ENCODE data around the gene SSH2.

The SSH2 gene

DNA sequence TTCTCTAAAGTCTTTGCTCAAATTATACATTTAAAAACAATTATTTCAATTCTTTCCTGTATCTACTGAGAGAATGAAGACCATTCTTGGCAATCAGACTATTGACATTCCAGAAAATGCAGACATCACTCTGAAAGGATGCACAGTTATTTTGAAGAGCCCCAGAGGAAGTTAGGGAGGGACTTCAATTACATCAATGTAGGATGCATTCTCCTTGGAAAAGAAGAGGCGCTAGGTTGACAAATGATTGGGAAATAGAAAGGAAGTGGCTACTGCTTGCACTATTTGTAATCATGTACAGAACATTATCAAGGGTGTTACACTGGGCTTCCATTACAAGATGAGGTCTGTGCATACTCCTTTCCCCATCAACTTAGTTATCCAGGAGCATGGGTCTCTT is 74.3 kb downstream of the SSH2 start:
- no peak overlapping the region for H3K4me3 ChIP-seq (ENCODE audit: low read depth, low read length)
- TF ChIP-seq, protein P1, sequence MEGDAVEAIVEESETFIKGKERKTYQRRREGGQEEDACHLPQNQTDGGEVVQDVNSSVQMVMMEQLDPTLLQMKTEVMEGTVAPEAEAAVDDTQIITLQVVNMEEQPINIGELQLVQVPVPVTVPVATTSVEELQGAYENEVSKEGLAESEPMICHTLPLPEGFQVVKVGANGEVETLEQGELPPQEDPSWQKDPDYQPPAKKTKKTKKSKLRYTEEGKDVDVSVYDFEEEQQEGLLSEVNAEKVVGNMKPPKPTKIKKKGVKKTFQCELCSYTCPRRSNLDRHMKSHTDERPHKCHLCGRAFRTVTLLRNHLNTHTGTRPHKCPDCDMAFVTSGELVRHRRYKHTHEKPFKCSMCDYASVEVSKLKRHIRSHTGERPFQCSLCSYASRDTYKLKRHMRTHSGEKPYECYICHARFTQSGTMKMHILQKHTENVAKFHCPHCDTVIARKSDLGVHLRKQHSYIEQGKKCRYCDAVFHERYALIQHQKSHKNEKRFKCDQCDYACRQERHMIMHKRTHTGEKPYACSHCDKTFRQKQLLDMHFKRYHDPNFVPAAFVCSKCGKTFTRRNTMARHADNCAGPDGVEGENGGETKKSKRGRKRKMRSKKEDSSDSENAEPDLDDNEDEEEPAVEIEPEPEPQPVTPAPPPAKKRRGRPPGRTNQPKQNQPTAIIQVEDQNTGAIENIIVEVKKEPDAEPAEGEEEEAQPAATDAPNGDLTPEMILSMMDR (IDR thresholded peaks at IDR 0.05; ENCODE audit: low read depth, low read length), result no peak
- no peak overlapping the region for H3K27ac ChIP-seq
- no peaks in the 10 kb centered on the region for H3K36me3 ChIP-seq
- DNase-seq, result no peak
- H3K9me3 ChIP-seq (ENCODE audit: severe bottlenecking), result no peaks in the 10 kb centered on the region
- no peaks in the 10 kb centered on the region for H3K27me3 ChIP-seq (ENCODE audit: insufficient read depth, low read depth, severe bottlenecking)

DNA sequence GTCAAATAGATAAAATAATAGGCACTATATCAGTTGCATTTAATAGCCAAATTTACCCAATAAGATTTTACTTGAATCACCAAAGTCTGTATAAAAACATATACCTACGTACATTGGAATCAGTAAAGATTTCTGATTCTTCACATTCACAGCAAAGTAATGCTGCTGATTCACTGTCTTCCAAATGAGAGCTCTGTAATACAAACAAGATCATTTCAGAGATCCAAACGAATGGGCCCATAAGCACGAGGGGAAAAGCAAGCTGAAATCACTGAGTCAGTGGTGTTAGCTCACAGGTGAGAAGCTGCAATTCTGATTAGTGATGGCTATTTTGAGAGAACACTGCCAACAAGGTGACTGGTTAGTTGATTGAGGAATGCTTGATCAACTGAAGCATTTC is 81.3 kb downstream of the SSH2 start:
- Histone ChIP-seq H3K9me3 (ENCODE audit: severe bottlenecking) (no peaks in the 10 kb centered on the region), H3K4me3 (ENCODE audit: low read depth, low read length) (no peak overlapping the region), H3K27me3 (ENCODE audit: insufficient read depth, low read depth, severe bottlenecking) (no peaks in the 10 kb centered on the region), H3K27ac (no peak overlapping the region), H3K36me3 (peaks cover 3% of the 10 kb centered on the region; the same call in 1 of the 2 replicates)
- no peak for DNase-seq
- TF ChIP-seq, protein P1 (IDR thresholded peaks at IDR 0.05; ENCODE audit: low read depth, low read length), result no peak

DNA sequence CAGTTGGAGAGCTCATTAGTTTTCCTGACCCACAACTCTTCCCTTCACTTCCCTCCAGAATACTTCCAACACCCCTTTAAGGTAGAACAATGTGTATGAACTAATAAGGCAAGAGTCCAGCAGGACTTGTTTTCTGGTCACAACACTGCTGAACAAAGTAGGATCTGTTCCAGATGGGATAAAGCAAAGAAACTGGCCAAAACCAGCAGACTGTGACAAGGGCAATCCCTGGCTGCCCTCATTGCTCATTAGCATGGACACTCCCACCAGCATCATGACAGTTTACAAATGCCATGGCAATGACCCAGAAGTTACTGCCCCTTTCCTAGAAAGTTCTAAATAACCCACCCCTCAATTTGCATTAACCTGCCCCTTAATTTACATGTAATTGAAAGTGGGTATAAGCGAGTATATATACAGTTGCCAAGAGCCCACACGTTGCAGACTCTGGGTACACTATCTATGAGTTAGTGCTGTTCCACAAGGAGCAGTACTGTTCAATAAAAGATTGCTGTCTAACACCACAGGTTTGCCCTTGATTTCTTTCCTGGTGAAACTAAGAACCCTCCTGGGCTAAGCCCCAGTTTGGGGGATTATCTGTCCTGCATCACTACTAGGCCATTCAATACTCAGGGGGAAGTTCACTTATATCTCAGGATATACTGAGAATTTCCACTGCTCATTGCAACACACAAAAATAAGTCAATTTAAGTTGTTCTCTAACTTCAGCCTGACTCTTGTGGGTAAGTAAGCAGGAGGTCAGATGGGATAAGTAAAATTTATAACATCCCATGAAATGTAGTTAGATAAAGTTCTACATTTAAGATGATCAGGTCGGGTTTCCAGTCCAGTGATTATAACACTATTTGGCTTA is 82.3 kb downstream of the SSH2 start:
- no peak for DNase-seq

DNA sequence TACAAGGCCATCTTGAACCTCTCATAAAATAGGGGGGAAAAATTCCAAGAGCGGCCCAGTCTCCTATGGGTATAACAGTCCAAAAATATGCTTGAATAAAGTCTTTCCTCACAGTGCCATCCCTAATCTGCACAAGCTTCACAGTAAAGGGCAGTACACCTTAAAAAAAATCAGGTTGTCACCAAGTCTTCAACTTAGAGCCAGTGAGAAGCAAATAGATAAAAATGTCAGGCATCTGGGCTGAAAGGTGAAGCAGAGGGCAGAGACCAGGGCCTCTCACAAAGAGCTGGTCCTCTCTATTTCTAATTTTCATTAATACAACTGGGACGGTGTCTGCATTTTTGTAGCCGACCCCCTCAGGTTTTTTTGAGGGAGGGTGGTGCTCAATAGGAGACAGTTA is 82.9 kb downstream of the SSH2 start:
- TF ChIP-seq, protein P1 (IDR thresholded peaks at IDR 0.05; ENCODE audit: low read depth, low read length), result no peak
- Histone ChIP-seq H3K9me3 (ENCODE audit: severe bottlenecking) (no peaks in the 10 kb centered on the region), H3K4me3 (ENCODE audit: low read depth, low read length) (no peak overlapping the region), H3K27me3 (ENCODE audit: insufficient read depth, low read depth, severe bottlenecking) (no peaks in the 10 kb centered on the region), H3K36me3 (peaks cover 3% of the 10 kb centered on the region; the same call in 1 of the 2 replicates), H3K27ac (no peak overlapping the region)
- no peak for DNase-seq

More for the DNA sequence above, 82.3 kb downstream of the SSH2 start:
- Histone ChIP-seq H3K27me3 (ENCODE audit: insufficient read depth, low read depth, severe bottlenecking) (no peaks in the 10 kb centered on the region), H3K36me3 (peaks cover 3% of the 10 kb centered on the region; the same call in 1 of the 2 replicates), H3K27ac (no peak overlapping the region), H3K9me3 (ENCODE audit: severe bottlenecking) (no peaks in the 10 kb centered on the region), H3K4me3 (ENCODE audit: low read depth, low read length) (no peak overlapping the region)
- TF ChIP-seq, protein P1 (IDR thresholded peaks at IDR 0.05; ENCODE audit: low read depth, low read length), result no peak

DNA sequence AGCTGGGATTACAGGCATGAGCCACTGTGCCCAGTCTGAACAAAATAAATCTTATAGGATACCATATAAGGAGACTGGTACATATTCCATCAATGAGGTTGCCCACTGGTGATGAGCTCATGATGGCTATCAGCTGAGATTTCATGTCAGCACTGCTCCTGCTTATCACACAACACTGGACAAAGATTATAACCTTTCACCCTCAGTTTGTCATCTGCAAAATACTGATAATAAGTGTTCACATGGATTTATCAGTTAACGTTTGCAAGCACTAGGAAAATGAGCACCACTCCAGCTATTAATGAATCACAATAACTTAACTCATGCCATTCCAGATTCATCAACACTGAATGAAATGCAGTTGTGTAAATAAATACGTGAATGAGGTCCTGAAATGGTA is 83.7 kb downstream of the SSH2 start:
- Histone ChIP-seq H3K9me3 (ENCODE audit: severe bottlenecking) (no peaks in the 10 kb centered on the region), H3K27ac (no peak overlapping the region), H3K36me3 (peaks cover 3% of the 10 kb centered on the region; the same call in 1 of the 2 replicates), H3K4me3 (ENCODE audit: low read depth, low read length) (no peak overlapping the region), H3K27me3 (ENCODE audit: insufficient read depth, low read depth, severe bottlenecking) (no peaks in the 10 kb centered on the region)
- TF ChIP-seq, protein P1 (IDR thresholded peaks at IDR 0.05; ENCODE audit: low read depth, low read length), result no peak
- no peak for DNase-seq

Data from WERI-Rb-1 (cell line).